ENCODE data around the gene KRT74.

DNA sequence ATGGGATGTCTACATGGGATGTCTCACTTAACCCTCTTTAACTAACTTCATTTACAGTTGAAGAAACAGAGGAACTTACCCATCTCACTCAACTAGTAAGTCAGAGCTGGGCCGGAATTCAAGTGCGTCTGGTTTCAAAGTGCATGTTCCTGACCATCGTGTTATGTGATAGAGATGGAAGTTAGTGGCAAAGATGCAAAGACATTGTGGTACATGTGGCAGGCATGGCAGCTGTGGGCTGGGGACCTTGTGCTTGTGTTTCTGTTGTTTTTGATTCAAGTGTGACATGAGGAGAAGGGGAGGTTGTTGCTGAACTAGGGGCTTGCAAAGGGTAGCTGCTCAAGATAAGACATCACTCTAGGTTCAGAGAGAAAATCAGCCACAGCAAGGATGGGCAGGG is 2.3 kb upstream of the KRT74 start:
- TF ChIP-seq POLR2AphosphoS5 (IDR thresholded peaks at IDR 0.05; ENCODE audit: low read depth, low read length) = no peak
- TF ChIP-seq POLR2A (IDR thresholded peaks at IDR 0.05; ENCODE audit: low read depth, low read length) = no peak
- no peak for TF ChIP-seq SPI1 (IDR thresholded peaks at IDR 0.05; ENCODE audit: low read depth, low read length)

Measured in GM12891 (cell line).